NCI-H526 treated with DMSO at 0.1 percent for 48 hours (cell line): ENCODE data around the gene FANCD2.
"Not testable (repeated sequence)": the region's sequence is repeated elsewhere in the genome, so short reads cannot be mapped to it uniquely, and the experiment has no call there.

Experiments used
- DNase-seq: peaks from one replicate; lab custom pipeline; 2025; lab: John Stamatoyannopoulos, UW

The FANCD2 gene

DNA sequence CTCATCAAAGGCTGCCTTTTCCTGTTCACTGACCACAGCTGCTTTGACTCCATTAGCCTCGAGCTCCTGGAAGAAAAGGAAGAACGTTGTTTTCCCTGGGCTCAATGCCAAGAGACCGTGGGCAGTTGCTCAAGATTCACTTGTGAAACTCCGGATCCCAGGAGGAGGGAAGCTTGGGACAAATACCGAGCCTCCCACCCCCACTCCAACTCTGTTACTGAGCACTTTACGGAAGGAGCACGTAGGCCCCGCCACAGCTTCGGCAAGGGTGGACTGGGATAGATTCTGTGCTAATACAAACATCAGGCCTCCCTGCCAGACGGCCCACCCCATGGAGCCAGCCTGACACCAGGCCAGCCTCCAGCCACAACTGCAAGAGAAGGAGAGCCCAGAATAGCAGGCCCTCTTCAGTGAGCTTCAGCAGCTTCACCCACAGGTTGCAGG, 10.8 kb upstream of the FANCD2 start:
- no peak for DNase-seq

DNA sequence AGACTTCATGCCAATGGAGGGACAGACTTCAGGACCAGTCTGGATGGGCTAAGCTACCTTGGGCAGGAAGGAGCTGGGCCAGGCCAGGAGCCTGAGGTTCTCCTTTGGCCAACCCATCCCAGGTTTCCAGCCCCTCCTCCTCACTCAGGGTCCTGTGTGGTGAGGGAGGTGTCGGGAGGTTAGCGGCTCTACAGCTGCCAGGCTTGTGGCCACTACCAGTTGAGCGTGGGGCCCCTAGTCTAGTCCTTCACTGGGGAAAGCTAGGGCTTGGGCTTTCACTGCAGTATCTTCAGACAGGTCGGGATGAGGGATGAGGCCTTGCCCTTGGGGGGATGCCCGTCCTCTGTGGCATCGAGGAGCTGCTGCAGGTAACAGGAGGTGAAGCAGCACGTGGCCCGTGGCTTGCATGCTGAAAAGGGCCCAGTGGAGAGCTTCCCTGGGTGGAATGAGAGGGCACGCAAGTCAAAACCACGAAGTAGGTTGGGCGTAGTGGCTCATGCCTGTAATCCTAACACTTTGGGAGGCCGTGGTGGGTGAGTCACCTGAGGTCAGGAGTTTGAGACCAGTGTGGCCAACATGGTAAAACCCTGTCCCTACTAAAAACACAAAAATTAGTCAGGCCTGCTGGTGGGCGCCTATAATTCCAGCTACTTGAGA, 8.5 kb upstream of the FANCD2 start:
- DNase-seq, result no peak

DNA sequence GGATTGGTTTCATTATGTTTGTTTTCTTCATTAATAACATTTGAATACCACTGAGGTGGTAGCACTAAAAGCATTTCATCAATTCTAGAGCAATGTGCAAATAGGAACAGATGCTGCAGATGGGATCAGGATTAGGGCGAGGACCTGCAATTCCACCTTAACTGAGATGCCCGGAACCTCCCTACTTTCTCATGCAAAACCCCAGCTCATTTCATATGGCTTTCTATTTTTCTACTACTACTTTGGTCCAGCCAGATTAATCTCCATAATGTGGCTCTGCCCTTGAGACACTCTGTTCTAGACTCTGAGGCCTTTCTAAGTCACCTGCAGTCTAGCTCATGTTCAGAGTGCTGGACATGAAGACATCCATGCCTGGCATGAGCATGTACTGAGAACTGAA, 7.4 kb upstream of the FANCD2 start:
- DNase-seq, result not testable (repeated sequence)

DNA sequence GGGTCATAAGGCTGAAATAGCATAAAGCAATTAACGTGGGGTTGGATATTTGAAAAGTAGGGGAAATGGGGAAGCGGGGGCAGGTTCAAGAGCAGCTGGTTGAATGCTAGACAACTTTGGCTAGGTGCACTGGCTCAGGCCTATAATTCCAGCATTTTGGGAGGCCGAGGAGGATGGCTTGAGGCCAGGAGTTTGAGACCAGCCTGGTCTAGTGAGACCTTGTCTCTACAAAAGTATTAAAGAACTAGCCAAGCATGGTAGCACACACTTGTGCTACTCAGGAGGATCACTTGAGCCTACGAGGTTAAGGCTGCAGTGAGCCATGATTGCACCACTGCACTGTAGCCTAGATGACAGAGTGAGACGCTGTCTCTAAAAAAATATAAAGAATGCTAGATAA, 6.9 kb upstream of the FANCD2 start:
- DNase-seq, result no peak

DNA sequence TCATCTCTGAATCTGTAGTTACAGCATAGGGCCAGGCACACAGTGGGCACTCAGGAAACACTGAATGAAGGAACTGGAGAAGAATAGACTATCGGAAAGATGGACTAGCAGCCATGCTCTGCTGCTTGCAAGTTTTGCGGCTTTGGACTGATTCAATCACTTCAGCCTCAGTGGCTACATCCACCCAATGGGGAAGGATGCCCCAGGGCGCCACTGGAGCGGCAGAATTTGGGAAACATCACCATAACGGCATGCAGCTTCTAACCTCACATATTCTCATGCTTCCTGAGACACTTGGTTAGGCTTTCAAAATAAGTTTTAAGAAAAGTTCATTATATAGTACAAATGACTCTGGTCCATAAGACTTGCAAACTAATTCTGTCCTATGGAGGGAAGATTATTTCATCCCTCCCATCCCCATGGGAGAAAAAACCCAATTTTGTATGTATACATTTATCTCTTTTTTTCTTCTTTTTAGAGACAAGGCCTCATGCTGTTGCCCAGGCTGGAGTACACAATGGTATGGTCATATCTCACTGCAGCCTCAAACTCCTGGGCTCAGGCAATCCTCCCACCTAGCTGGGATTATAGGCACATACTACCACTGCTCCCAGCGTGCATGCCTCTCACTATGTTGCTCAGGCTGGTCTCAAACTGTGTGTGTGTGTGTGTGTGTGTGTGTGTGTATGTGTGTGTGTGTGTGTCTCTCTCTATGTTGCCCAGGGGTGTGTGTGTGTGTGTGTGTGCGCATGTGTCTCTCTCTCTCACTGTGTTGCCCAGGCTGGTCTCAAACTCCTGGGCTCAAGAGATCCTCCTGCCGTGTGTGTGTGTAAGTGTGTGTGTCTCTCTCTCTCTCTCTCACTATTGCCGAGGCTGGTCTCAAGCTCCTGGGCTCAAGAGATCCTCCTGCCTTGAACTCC, 4.1 kb upstream of the FANCD2 start:
- no peak for DNase-seq

DNA sequence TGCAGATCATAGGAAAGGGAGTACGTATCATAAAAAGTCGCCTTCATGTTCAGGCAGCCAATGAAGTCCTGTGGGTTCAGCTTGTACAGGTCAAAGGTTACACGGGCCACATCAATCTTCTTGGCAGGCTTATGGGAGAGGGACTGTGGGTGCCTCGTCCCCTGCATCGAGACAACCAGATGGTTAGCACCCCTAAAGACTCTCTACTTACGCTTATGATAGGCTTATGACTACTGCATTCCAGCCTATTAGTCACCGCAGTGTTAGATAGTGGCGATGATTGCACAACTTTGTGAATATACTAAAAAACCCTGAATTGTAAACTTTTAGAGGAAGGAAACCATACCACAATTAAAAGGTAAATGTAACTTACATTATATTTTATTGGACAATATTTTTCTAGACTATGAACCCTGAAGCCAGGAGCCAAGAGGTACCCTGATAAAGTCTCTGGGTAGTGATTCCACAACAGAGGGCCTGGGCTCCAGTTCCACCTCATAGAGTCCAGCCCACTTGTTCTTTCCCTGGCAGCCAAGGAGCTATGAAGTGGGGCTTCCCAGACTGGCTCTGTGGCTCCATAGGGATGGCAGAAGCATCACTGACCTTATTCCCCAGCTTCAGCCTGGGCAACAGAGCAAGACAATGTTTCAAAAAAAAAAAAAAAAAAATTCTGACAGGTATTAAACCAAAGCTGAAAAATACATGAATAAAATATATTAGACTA, 2.5 kb upstream of the FANCD2 start:
- DNase-seq, result no peak

DNA sequence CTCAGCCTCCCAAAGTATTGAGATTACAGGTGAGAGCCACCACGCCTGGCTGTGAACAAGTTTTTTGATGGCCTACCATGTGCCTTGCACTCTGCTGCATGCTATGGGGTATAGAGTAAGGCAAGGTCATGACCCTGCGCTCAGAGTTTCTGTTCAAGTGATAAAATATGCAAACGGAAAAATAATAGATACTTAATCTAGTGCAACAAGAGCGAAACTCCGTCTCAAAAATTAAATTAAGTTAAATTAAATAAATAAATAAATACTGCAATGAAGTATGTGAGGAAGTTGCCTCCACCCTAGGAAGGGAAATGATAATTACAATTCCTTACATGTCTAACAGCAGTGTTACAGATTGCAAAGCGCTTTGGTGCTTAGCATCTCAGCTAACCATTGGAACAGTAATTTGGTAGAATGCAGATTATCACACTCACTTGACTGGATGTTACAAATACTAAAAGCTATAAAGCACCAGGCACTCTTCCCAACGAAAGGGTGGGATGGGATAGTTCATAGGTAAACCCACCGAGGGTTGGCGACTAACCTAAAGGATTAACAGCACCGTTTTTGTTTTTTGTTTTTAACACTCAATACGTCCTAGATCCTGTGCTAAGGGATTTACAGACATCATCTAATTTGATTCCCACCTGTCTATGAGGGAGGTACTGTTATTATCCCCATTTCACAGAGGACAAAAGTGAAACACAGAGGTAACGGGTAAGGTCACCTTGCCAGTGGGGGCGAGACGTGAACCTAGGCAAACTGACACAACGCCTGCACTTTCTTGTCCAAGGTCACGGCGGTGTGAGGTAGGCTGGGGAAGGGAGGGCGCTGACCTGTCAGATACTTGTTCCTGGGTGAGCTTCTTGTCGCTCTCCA, 793 bp upstream of the FANCD2 start:
- DNase-seq, result no peak

DNA sequence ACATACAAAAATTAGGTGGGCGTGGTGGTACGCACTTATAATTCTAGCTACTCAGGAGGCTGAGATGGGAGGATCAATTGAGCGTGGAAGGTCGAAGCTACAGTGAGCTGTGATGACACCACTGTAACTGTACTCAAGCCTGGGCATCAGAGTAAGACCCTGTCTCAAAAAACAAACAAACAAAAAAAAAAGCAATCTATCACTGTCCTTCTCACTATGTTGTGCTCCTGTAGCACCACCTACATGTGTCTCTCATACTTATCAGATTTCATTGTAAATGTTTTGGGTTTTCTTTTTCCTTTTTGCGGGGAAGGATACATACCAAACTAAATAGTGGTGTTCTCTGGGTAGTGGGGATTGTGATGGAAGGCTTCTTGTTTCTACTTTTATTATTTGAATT, 14.8 kb downstream of the FANCD2 start:
- DNase-seq, result no peak

DNA sequence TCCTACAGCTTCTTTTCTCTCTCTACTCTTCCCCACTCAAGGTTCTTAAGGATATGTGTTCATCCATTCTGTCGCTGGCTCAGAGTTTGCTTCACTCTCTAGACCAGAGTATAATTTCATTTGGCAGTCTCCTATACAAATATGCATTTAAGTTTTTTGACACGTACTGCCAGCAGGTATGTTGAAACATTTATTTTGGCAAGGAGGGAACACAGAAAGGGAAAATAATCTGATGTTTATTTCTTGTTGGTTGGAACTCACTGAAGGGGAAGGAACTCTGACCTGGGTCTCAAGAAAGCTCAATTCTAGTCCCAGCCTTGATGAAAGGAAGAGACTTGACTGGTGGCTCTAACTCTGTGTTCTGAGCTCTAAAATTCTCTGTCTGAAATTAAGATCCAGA, 21.6 kb downstream of the FANCD2 start:
- no peak for DNase-seq

DNA sequence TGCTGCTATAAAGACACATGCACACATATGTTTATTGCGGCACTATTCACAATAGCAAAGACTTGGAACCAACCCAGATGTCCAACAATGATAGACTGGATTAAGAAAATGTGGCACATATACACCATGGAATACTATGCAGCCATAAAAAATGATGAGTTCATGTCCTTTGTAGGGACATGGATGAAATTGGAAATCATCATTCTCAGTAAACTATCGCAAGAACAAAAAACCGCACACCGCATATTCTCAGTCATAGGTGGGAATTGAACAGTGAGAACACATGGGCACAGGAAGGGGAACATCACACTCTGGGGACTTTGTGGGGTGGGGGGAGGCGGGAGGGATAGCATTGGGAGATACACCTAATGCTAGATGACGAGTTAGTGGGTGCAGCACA, 26.8 kb downstream of the FANCD2 start:
- DNase-seq, result not testable (repeated sequence)

DNA sequence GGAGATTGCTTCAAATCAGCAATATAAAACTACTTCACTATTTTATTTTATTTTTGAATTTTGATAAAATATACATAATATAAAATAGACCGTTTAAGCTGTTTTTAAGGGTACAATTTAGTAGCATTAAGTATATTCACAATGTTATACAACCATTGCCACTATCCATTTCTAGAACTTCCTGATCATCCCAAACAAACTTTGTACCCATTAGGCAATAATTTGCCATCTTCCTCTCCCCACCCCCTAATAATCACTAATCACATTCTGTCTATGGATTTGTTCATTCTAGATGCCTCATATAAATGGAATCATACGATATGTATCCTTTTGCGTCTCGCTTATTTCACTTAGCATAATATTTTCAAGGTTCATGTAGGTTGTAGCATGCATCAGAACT, 28.9 kb downstream of the FANCD2 start:
- no peak for DNase-seq

DNA sequence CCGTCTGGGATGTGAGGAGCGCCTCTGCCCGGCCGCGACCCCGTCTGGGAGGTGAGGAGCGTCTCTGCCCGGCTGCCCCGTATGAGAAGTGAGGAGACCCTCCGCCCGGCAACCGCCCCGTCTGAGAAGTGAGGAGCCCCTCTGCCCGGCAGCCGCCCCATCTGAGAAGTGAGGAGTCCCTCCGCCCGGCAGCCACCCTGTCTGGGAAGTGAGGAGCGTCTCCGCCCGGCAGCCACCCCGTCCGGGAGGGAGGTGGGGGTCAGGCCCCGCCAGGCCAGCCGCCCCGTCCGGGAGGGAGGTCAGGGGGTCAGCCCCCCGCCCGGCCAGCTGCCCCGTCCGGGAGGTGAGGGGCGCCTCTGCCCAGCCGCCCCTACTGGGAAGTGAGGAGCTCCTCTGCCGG, 43.8 kb downstream of the FANCD2 start:
- DNase-seq, result not testable (repeated sequence)

DNA sequence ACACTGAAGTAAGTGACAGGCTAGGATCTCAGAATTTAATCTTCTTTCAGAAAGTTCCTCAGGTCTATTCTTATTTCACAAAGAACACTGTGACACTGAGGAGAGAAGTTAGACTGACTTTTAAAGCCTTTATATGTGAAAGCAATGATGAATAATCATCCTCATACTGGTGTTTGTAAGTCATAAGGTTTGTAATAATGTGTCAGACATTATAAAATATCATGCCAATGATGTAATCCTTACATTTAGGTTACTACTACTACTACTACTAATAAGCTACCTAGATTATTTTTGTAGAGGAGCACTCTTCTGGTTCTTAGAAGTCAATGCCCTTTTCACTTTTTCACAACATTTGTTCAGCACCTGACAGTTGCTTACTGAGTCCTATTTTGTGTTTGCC, 48.4 kb downstream of the FANCD2 start:
- no peak for DNase-seq

DNA sequence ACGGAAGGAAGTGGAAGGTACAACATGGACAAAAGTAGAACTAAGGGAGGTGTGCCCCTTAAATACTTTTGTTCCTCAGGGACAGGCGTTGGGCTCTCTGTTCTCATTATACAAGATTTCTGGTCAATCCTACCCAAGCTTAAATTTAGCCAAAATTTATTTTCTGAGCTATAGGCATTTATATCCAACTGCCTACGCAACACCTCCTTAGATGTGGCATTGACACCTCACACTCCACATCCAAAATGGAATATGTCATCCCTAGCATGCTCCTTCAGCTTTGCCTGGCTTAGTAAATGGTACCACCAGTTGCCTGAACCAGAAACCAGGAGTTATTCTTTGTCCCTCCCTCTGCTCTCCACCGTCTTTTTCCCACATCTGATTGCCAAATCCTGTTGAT, 55.6 kb downstream of the FANCD2 start:
- DNase-seq, result no peak

DNA sequence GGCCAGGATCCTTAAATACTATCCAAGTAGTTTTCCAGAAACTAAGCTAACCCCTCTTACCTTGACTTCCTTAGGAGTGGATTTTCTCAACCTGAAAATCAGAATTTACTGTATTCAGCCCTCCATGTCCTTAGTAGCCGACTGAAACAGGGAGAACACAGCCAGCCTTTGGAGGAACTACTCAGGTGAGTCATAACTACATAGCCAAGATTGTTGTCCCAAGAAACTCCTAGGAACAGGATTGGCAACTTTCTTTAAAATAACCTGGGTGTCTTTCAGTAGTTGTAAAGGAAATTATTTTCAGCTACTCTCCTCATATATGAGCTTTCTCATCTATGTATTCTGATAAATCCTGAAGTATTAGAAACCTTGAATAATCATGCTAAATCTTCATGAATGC, 59.5 kb downstream of the FANCD2 start:
- DNase-seq, result no peak

DNA sequence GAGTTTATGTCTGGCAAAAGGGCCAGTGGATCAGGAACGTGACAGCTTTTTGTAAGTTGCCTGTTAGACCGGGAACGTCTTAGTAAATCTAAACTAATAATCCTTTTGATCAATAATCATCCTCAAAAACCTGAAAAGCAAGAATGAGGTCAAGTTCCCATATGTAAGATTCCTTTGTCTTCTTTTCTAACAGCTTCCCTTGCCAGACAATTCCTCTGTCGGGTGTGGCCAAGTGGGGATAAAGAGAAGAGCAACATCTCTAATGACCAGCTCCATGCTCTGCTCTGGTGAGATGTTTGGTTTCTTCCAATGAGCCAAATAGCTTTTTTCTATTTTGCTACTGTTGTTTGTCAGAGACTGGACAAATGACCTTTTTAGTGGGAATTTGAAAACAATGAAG, 62.0 kb downstream of the FANCD2 start:
- no peak for DNase-seq

DNA sequence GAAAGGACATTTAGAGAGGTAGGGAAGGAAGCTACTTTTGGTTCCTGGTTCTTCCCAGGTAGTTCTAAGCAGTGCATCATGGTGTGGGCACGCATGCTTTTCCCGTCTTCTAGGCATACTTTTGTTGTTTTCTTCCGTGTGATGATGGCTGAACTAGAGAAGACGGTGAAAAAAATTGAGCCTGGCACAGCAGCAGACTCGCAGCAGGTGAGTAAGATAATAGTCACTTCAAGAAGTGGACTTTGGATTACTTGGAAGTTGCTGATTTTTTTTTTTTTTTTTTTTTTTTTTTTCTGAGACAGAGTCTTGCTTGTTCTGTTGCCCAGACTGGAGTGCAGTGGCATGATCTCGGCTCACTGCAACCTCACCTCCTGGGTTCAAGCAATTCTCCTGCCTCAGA, 63.9 kb downstream of the FANCD2 start:
- no peak for DNase-seq

DNA sequence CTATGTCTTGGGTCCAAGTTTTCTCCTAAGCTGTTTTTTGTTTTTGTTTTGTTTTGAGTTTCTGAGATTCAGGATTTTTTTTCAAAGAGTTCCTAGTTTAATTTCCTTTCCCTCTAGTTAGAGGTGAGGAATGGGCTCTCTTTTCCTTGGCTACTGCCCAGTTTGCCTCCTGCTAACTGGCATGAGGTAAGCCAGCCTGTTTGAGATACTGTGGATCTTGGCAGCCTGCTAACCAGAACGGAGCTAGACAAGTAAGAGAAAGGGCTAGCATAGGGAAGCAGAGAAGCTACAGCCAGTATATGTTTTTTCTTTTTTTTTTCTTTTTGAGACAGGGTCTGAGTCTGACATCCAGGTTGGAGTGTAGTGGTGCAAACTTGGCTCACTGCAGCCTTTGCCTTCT, 64.5 kb downstream of the FANCD2 start:
- DNase-seq, result not testable (repeated sequence)

DNA sequence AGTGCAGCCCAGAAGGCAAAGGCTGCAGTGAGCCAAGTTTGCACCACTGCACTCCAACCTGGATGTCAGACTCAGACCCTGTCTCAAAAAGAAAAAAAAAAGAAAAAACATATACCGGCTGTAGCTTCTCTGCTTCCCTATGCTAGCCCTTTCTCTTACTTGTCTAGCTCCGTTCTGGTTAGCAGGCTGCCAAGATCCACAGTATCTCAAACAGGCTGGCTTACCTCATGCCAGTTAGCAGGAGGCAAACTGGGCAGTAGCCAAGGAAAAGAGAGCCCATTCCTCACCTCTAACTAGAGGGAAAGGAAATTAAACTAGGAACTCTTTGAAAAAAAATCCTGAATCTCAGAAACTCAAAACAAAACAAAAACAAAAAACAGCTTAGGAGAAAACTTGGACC, 65.2 kb downstream of the FANCD2 start:
- not testable (repeated sequence) for DNase-seq

DNA sequence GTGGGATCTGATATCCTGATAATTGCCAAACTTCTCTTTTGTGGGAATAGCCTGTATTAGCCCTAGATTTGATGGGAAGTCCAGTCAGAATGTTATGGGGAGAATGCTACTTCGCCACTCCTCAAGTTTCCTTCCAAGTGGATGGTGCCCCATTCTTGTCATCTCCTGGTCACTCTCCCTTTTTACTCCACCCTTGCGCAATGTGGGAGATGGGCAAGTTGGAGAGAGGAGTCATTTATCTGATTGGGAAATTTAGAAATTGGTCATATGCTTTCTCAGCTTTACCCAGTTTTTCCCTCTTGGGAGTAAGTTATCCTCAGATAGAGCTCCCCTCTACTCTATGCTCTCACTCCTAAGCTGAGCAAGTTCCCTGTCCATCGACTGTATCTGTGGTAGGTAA, 67.4 kb downstream of the FANCD2 start:
- DNase-seq, result no peak

DNA sequence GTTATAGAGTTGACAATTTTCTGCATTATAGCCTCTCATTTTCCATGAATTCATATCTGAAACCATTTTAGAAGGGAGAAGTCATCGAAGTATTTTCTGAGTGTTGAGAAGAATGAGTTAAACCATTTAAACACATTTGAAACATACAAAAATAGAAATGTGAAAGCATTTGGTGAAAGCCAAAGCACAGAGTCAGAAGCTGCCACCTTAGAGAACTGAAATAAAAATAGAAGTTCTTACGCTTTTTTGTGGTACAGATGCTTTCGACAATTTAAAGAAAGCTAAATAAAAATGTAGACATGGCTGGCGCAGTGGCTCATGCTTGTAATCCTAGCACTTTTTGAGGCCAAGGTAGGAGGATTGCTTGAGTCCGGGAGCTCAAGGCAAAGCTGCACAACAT, 72.8 kb downstream of the FANCD2 start:
- DNase-seq, result no peak

DNA sequence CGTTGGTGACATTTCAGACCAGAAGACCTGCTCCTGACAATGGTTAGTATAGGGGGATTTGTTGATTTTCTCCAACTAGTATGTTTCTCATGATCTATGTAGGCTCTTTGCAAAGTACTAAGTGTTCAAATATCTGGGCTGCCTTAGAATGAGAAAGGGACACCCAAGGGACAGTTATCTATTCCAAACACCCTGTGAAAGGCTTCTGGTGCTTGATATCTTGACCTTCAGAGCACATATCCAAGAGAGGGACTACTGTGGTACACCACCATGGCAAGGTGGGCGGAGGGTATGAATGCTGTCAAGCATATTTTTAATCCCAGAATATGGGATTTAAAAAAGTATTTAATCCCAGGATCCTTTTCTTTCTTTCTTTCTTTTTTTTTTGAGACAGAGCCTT, 80.7 kb downstream of the FANCD2 start:
- DNase-seq, result no peak
